ENCODE results near the gene SHLD1.

DNA sequence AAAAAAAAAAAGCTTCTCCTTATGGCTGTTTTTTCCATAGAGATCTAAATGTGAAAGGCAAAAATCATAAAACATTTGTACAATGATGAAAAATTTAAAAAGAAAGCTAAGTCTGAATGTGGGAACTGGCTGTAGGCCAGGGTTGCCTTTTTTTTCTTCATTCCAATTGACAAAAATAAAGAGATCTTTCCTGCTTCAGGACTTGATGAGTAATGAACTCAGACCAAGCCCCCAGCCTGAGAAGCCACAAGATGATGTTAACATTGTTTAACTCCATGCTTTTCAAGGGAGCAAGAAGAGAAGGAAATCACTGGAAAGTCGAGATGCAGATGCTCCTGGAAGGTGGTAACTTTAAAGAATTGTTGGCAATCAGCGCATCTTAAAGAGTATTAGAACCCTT lies 158.8 kb downstream of the SHLD1 start:
- TF ChIP-seq, protein P1, sequence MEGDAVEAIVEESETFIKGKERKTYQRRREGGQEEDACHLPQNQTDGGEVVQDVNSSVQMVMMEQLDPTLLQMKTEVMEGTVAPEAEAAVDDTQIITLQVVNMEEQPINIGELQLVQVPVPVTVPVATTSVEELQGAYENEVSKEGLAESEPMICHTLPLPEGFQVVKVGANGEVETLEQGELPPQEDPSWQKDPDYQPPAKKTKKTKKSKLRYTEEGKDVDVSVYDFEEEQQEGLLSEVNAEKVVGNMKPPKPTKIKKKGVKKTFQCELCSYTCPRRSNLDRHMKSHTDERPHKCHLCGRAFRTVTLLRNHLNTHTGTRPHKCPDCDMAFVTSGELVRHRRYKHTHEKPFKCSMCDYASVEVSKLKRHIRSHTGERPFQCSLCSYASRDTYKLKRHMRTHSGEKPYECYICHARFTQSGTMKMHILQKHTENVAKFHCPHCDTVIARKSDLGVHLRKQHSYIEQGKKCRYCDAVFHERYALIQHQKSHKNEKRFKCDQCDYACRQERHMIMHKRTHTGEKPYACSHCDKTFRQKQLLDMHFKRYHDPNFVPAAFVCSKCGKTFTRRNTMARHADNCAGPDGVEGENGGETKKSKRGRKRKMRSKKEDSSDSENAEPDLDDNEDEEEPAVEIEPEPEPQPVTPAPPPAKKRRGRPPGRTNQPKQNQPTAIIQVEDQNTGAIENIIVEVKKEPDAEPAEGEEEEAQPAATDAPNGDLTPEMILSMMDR (IDR thresholded peaks at IDR 0.05), result no peak
- TF ChIP-seq POLR2A (IDR thresholded peaks at IDR 0.05) (no peak), POLR2AphosphoS5 (IDR thresholded peaks at IDR 0.05) (no peak)

Measured in sigmoid colon (tissue), 4 donors.